Measurements from ENCODE around the gene TREML1. TPM values are rescaled to one million over a fixed set of nuclear protein-coding genes. Genes with fewer than 3 reads are reported as not detected.

The TREML1 gene
- total and polyA plus RNA-seq, 7 donors = 0.04 to 0.39 TPM; not detected in 5

DNA sequence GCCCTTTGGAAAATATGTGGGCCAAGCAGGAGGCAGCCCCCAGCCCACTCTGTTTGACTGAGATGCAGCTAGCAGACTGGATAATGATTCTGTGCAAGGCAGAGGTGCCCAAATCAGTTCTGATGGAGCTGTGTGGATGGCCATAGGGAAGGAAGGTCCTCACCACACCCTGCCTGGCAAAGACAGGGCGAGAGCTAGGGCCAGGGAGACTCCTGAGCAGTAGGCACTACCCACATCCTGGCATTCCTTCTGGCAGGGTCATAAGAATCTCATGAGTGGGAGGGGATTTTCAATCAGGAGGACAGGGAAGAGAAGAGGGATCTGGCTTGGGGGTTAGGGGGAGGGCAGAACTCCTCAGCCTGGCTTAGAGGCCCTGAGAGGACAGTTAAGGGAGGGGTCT, 27.4 kb upstream of the TREML1 start:
- intact Hi-C loops (cut with DNase I) = no loop called here
- no peak for ATAC-seq
- Histone ChIP-seq H3K36me3 (ENCODE audit: insufficient read depth in 1 of 2, low read depth in 1 of 2) (no peaks in the 10 kb centered on the region), H3K4me1 (no peaks in the 10 kb centered on the region), H3K27ac (no peak overlapping the region), H3K27me3 (ENCODE audit: insufficient read depth in 3 of 3, low read length in 2 of 3) (no peaks in the 10 kb centered on the region), H3K4me3 (no peak overlapping the region), H3K9me3 (no peaks in the 10 kb centered on the region)
- no peak for DNase-seq
- WGBS, 3 donors = 64 to 80% (median 70%) methylated on average over 1 of the region's 1 CpG
- TF ChIP-seq, protein P1, sequence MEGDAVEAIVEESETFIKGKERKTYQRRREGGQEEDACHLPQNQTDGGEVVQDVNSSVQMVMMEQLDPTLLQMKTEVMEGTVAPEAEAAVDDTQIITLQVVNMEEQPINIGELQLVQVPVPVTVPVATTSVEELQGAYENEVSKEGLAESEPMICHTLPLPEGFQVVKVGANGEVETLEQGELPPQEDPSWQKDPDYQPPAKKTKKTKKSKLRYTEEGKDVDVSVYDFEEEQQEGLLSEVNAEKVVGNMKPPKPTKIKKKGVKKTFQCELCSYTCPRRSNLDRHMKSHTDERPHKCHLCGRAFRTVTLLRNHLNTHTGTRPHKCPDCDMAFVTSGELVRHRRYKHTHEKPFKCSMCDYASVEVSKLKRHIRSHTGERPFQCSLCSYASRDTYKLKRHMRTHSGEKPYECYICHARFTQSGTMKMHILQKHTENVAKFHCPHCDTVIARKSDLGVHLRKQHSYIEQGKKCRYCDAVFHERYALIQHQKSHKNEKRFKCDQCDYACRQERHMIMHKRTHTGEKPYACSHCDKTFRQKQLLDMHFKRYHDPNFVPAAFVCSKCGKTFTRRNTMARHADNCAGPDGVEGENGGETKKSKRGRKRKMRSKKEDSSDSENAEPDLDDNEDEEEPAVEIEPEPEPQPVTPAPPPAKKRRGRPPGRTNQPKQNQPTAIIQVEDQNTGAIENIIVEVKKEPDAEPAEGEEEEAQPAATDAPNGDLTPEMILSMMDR (IDR thresholded peaks at IDR 0.05) = no peak

DNA sequence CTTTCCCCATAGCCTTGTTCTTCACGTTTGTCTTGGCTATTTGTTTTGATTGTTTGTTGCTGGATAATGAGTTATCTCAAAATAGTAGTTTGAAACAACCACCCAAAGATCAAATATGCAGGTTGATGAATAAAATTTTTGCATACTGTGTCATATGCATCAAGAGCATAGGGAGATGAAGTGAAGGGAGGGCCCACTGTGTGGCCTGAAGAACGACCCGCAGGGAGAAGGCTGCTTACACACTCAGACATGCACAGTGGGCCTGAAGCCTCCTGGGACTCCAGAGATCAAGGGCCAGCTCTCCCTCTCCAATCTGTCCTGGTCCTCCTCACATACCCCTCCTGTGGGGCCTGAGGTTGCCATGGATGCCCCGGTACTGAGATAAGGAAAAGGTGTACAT, 25.0 kb upstream of the TREML1 start:
- Histone ChIP-seq H3K4me1 (no peaks in the 10 kb centered on the region), H3K9me3 (no peaks in the 10 kb centered on the region), H3K27ac (no peak overlapping the region), H3K36me3 (ENCODE audit: insufficient read depth in 1 of 2, low read depth in 1 of 2) (no peaks in the 10 kb centered on the region), H3K4me3 (no peak overlapping the region), H3K27me3 (ENCODE audit: insufficient read depth in 3 of 3, low read length in 2 of 3) (no peaks in the 10 kb centered on the region)
- intact Hi-C loops (cut with DNase I) = no loop called here
- DNase-seq = no peak
- 62 to 82% (median 68%) methylated on average over 4 of the region's 4 CpGs for WGBS, 3 donors
- TF ChIP-seq, protein P1 (IDR thresholded peaks at IDR 0.05) = no peak
- no peak for ATAC-seq

DNA sequence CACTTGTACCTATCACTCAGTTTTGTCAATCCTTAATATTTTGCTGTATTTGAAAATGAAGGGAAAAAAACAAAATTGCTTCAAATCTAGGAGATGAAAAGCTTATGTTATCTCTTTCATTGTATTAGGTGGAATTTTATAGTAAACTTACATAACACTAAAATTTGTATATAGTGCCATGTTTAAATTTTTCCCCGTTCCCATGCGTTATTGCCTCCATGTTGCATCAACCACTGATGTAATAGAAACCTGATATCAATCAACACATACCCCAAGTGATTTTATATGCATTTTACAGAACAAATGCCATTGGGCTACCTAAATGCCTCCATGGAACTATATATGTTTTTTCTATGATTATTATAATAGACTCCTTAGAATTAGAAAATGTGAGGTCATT, 23.5 kb upstream of the TREML1 start:
- TF ChIP-seq, protein P1 (IDR thresholded peaks at IDR 0.05) = no peak
- no peak overlapping the region for H3K27ac ChIP-seq
- no peak overlapping the region for H3K4me3 ChIP-seq
- 91 to 93% (median 92%) methylated on average over 2 of the region's 2 CpGs for WGBS, 3 donors
- DNase-seq (no peak), ATAC-seq (no peak)
- no peaks in the 10 kb centered on the region for H3K4me1 ChIP-seq
- intact Hi-C loops (cut with DNase I) = no loop called here
- H3K9me3 ChIP-seq = no peaks in the 10 kb centered on the region
- H3K36me3 ChIP-seq (ENCODE audit: insufficient read depth in 1 of 2, low read depth in 1 of 2) = no peaks in the 10 kb centered on the region
- H3K27me3 ChIP-seq (ENCODE audit: insufficient read depth in 3 of 3, low read length in 2 of 3) = no peaks in the 10 kb centered on the region

DNA sequence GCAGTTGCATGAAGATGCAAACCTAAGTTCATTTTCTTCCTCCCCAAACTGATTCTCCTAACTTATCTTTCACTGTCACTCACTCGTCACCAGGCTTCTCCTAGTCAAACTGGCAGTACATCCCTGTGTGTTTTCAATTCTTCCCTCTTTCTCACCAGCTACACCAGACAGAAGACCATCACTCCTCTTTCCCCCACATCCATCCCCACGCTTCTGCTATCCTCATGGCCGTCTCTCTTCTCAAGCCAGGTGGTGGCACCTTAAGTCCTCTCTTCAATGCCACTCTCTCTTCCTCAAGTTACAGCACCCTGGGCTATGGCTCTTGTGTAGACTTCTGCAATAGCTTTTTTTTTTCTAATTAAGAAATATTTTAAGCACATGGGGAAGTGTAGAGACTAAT, 23.1 kb upstream of the TREML1 start:
- ATAC-seq (no peak), DNase-seq (no peak)
- TF ChIP-seq, protein P1 (IDR thresholded peaks at IDR 0.05) = no peak
- Histone ChIP-seq H3K4me1 (no peaks in the 10 kb centered on the region), H3K27me3 (ENCODE audit: insufficient read depth in 3 of 3, low read length in 2 of 3) (no peaks in the 10 kb centered on the region), H3K27ac (no peak overlapping the region), H3K4me3 (no peak overlapping the region), H3K36me3 (ENCODE audit: insufficient read depth in 1 of 2, low read depth in 1 of 2) (no peaks in the 10 kb centered on the region), H3K9me3 (no peaks in the 10 kb centered on the region)
- intact Hi-C loops (cut with DNase I) = no loop called here
- 70 to 80% (median 77%) methylated on average over 3 of the region's 3 CpGs for WGBS, 3 donors

DNA sequence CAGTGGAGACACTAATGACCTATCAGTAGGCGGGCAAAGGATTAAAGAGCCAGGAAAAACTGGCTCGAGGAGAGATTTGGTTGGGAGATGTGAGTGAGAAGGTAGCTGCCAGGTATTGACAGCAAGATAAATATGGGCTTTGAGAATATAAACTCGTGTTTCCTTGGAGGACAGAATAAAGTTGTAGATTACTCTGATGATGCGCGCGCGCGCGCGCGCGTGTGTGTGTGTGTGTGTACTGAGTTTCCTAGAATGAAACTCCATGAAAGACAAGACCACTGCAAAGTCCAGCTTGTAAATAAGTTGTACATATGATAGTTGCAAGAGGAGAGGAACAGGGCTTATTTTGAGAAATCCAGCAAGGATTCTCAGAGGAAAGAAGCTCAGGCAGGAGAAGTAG, 22.0 kb upstream of the TREML1 start:
- WGBS, 3 donors = 82 to 90% (median 88%) methylated on average over 12 of the region's 12 CpGs
- no peak for ATAC-seq
- Histone ChIP-seq H3K36me3 (ENCODE audit: insufficient read depth in 1 of 2, low read depth in 1 of 2) (no peaks in the 10 kb centered on the region), H3K4me1 (no peaks in the 10 kb centered on the region), H3K27ac (no peak overlapping the region), H3K9me3 (no peaks in the 10 kb centered on the region), H3K27me3 (ENCODE audit: insufficient read depth in 3 of 3, low read length in 2 of 3) (no peaks in the 10 kb centered on the region), H3K4me3 (no peak overlapping the region)
- DNase-seq = no peak
- TF ChIP-seq, protein P1 (IDR thresholded peaks at IDR 0.05) = no peak
- intact Hi-C loops (cut with DNase I) = no loop called here
